ENCODE measurements around the gene INTS2.
A peak's percentile ranks its signal among the peaks of the same experiment; 100 is the strongest.
"Not testable (repeated sequence)": the region's sequence is repeated elsewhere in the genome, so short reads cannot be mapped to it uniquely, and the experiment has no call there.

INTS2 gene

DNA sequence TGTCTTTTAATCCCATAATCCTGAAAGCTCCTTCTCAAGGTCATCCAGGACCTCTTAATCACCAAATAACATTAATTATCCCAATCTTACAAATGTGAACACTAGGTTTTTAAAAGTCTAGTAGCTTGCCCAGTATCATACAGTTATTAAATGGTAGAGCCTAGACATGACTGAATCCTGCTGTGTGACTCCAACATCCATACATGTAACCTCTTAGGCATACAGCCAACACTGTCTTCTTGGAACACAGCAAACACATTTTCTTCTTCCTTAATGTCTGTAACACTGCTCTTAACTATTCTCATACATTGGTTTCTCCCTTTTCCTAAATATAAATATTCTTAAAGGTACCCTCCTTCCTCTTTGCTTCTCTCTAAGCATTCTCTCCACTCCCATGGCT lies 78.1 kb downstream of the INTS2 start:
- no peak for DNase-seq (ENCODE audit: low read depth)

DNA sequence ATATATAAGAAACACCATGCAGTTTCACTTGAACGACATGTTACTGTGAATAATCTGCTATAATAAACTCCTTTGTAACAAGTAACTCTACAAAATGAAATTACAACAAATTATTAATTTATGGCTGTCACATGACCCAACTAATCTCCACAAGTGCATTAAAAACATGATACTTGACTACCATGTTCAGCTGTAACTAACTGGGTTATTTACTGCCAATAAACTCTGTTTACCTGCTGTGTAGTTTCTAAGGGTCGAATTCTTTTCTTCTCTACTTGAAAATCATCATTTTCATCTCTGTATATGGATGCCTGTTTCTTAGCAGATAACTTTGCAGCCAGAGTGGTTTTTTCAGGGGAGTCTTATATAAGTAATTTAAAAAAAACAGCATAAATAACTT lies 78.9 kb downstream of the INTS2 start:
- no peak for DNase-seq (ENCODE audit: low read depth)

GRCh38 chr17:61848247-61848646 lies 79.5 kb downstream of the INTS2 start:
- no peak for DNase-seq (ENCODE audit: low read depth)

DNA sequence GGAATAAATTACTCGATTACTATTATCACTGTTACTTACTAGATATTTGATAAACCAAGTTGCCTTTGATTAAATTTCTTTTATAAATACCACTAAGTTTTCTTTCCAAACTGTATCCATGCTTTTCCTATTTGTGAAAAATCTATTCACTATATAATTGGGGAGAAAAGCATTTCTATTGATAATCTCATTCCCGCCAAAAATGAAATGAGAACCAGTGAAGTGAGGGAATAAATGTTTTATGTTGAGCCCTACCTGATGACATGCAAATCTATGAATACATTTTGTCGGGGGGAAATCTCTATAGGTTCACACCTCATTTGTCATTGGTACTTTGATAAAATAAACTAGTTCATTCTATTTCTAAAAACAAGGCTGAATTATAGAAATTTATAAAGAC lies 80.1 kb downstream of the INTS2 start:
- DNase-seq (ENCODE audit: low read depth): no peak

DNA sequence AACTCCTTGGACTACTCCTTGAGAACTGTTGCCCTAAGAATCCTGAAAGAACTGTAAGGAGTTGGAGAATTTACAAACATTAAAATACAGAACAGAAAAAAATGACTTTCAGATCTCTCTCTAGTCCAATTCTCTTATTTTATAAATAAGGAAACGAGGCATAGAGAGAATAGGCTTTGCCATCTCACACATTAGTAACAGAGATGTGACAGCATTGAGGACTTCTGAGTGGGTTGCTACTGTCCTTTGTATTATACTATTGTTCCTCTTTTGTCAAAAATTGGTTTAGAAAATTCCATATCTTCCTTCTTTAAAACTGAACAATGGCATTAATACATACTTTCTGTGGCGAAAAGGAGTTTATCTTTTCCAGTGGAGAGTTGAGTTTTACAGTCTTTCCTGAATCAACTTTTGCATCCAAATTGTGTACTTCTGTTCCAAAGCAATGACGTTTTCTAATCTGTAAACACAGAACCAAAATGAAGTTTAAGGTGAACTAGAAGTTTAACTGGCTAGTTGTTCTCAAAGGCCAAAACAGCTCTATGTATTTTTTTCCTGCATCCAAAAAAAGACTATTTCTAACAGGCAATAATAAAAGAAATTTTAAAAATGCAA lies 80.9 kb downstream of the INTS2 start:
- DNase-seq (ENCODE audit: low read depth): no peak

GRCh38 chr17:61846088-61846487 lies 81.7 kb downstream of the INTS2 start:
- DNase-seq (ENCODE audit: low read depth): no peak

DNA sequence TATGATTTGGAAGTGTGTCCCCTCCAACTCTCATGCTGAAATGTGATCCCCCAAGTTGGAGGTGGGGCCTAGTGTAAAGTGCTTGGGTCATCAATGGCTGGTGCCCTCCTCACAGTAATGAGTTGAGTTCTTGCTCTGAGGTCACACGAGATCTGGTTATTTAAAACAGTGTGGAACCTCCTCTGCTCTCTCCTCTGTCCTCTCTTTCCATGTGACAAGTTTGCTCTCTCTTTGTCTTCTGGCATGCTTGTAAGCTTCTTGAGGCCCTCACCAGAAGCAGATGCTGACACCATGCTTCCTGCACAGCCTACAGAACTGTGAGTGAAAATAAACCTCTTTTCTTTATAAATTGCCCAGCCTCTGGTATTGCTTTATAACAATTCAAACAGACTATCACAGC lies 84.3 kb downstream of the INTS2 start:
- DNase-seq (ENCODE audit: low read depth): no peak

- no peak for DNase-seq (ENCODE audit: low read depth)
Observed at GRCh38 chr17:61842899-61843298, 84.9 kb downstream of the INTS2 start.

GRCh38 chr17:61839300-61839786 lies 88.4 kb downstream of the INTS2 start:
- no peak for DNase-seq (ENCODE audit: low read depth)

DNA sequence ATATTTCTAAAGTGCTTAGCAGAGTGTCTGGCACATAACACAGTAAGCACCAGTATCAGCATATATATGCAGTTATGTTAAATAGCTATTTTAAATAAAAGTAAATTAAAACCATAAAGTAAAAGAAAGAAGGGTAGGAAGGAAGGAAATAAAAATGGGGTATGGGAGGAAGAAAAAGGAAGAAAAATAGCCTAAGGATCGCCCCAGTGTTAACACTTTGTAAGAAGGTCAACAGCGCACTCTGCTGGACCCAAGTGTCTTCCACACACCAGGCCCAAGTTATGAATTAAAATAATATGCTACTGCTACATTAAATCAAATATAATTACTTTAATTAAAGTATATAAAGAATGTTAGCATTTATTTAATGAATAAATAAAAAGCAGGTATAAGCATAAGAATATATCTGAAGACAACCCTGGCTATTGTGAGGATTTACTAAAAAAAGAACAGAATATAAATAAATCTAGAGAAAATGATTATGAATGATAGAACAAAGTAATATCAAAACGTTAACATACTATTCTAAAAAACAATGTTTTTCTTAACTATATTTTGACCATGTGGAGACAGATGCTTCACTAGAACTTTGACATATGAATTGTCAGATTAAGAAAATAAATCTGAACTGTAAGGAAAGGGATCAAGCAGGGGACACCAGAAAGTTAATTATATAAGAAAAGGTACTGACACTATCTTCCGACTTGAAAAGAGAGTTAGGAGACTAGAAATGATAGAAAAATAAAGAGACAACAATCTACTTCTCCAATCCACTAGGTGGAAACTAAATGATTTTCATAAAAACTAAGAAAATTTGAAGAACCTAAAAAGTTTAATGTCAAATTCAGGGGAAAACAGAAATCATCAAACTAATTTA lies 90.4 kb downstream of the INTS2 start:
- DNase-seq (ENCODE audit: low read depth): peak; percentile 27

GRCh38 chr17:61836266-61837174 lies 91.3 kb downstream of the INTS2 start:
- DNase-seq (ENCODE audit: low read depth): no peak

DNA sequence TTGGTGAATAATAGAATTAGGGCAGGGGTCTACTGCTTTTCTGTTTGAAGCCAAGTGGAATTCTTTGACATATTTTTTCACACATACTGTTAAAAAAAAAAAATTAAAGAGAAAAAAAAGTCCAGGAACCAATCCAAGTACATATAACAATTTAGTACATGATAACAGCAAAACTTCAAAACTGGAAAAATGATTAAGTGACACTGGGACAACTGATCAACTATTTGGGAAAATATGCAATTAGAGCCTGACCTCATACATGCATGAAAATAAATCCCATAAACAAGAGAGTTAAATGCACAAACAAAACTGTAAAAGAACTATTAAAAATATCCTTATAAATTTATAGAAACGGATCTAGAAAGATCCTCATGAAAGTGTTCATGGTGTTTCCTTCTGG lies 92.2 kb downstream of the INTS2 start:
- no peak for DNase-seq (ENCODE audit: low read depth)

DNA sequence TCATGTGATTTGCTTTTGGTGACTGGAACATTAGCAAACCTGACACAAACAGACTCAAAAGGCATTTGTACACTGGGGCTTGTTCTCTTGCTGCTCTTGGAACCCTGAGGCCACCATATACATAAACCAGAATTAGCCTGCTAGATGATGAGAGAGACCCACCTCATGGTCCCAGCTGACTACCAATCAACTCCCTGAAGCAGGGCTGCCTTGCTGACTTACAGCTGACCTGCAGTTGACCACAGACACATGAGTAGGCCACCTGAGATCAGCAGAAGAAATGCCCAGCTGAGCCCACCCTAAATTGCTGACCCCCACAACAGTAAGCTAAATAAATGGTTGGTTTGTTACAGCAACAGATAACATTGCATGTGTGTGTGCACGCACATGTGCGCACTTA lies 93.2 kb downstream of the INTS2 start:
- no peak for DNase-seq (ENCODE audit: low read depth)

- peak; percentile 41 for DNase-seq (ENCODE audit: low read depth)
Observed at GRCh38 chr17:61833536-61834193, 94.1 kb downstream of the INTS2 start.

DNA sequence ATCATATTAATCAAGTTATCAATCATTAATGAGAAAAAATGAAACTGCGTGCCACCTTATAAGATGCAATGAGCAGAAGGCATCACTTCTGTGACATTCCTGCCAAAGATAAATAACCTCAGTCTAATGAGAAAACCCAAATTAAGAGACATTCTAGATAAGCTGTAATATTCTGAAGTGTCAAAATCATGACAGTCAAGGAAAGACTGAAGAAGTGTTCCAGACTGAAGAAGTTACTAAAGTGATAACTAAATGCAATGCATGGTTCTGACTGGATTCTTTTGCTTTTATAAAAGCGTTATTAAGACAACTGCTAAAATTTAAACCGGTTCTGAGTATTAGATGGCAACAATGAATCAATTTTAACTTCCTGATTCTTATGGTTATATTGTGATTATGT lies 95.3 kb downstream of the INTS2 start:
- DNase-seq (ENCODE audit: low read depth): no peak

DNA sequence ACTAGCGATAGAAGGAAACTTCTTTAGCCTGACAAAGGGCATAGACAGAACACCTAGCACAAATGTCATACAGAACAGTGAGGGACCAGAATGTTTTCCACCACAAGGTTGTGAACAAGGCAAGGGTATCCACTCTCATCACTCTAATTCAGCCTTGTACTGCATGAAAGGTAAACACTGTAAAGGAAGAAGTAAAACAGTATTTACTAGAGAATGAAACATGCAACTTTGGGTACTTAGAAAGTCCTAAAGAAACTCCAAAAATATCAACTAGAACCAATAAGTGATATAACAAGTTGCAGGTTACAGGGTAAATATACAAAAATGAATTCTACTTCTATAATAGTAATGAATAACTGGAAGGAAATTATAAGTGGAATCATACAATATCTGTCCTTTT lies 96.7 kb downstream of the INTS2 start:
- DNase-seq (ENCODE audit: low read depth): no peak

DNA sequence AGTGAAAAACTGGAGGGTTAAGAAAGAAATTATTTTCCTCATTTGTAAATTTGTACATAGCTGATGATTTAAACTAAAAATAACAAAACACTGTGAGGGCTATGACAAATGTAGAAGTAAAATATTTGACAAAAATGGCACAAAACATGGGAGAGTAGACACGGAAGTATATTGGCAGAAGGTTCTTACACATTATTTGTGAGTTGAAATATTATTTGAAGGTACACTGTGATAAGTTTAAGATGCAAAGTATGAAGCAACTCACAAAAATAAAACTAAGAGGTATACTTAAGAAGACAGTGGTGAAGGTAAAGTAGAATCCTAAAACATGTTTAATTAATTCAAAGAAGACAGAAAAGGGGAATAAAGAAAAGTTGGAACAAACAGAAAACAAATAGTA lies 99.1 kb downstream of the INTS2 start:
- DNase-seq (ENCODE audit: low read depth): no peak

DNA sequence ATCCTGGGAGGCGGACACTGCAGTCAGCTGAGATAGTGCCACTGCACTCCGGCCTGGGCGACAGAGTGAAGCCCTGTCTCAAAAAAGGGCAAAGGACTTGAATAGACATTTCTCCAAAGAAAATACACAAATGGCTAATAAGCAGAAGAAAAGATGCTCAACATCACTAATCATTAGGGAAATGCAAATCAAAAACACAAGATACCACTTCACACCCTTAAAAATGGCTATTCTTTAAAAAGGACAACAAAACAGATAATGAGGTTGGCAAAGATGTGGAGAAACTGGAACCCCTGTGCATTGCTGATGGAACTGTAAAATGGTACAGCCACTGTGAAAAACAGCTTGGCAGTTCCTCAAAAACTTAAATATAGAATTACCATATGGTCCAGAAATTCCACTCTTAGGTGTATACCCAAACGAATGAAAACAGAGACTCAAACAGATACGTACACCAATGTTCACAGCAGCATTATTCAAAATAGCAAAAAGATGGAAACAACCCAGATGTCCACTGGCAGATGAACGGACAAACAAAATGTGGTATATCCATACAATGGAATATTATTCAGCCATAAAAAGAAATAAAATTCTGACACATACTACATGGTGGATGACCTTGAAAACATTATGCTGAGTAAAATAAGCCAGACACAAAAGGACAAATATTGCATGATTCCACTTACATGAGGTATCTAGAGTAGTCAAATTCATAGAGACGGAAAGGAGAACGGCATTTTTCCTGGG lies 100.0 kb downstream of the INTS2 start:
- no peak for DNase-seq (ENCODE audit: low read depth)

GRCh38 chr17:61826866-61827265 lies 100.9 kb downstream of the INTS2 start:
- not testable (repeated sequence) for DNase-seq (ENCODE audit: low read depth)

GRCh38 chr17:61826198-61826597 lies 101.6 kb downstream of the INTS2 start:
- DNase-seq (ENCODE audit: low read depth): not testable (repeated sequence)

- no peak for DNase-seq (ENCODE audit: low read depth)
Observed at GRCh38 chr17:61825448-61826137, 102.2 kb downstream of the INTS2 start.

Measured in HS-27A (cell line).